NCI-H2171 (cell line): ENCODE measurements around the gene MSL2.
"Not testable (repeated sequence)": the region's sequence is repeated elsewhere in the genome, so short reads cannot be mapped to it uniquely, and the experiment has no call there.

Source experiments
- DNase-seq: peaks from one replicate; lab custom pipeline; 2025; lab: John Stamatoyannopoulos, UW

The MSL2 gene

GRCh38 chr3:136142592-136142991 is 53.5 kb downstream of the MSL2 start:
- DNase-seq, result no peak

- DNase-seq, result no peak
Observed at GRCh38 chr3:136141891-136142290, 54.2 kb downstream of the MSL2 start.

- DNase-seq, result no peak
Observed at GRCh38 chr3:136141291-136141785, 54.8 kb downstream of the MSL2 start.

GRCh38 chr3:136136454-136136853 is 59.7 kb downstream of the MSL2 start:
- no peak for DNase-seq

- peak; percentile 16 for DNase-seq
Observed at GRCh38 chr3:136135039-136135802, 60.9 kb downstream of the MSL2 start.

GRCh38 chr3:136134091-136134490 is 62.0 kb downstream of the MSL2 start:
- no peak for DNase-seq

- not testable (repeated sequence) for DNase-seq
Observed at GRCh38 chr3:136131647-136132046, 64.5 kb downstream of the MSL2 start.

- no peak for DNase-seq
Observed at GRCh38 chr3:136122006-136122405, 74.1 kb downstream of the MSL2 start.

- DNase-seq, result no peak
Observed at GRCh38 chr3:136120373-136121348, 75.5 kb downstream of the MSL2 start.

GRCh38 chr3:136119783-136120182 is 76.4 kb downstream of the MSL2 start:
- DNase-seq, result not testable (repeated sequence)

- not testable (repeated sequence) for DNase-seq
Observed at GRCh38 chr3:136119332-136119731, 76.8 kb downstream of the MSL2 start.

GRCh38 chr3:136114421-136114820 is 81.7 kb downstream of the MSL2 start:
- no peak for DNase-seq

GRCh38 chr3:136110481-136110880 is 85.7 kb downstream of the MSL2 start:
- no peak for DNase-seq

- DNase-seq, result no peak
Observed at GRCh38 chr3:136109499-136109898, 86.6 kb downstream of the MSL2 start.

GRCh38 chr3:136106101-136106500 is 90.0 kb downstream of the MSL2 start:
- DNase-seq, result no peak

GRCh38 chr3:136105044-136105443 is 91.1 kb downstream of the MSL2 start:
- DNase-seq, result no peak
